Stimulated activated CD8-positive, alpha-beta memory T cell treated with anti-CD3 and anti-CD28 coated beads, Interleukin-4, amount 100 ng/mL, for 1 hour (primary cell): ENCODE results near the gene FIZ1.
"Not testable (repeated sequence)": the region's sequence is repeated elsewhere in the genome, so short reads cannot be mapped to it uniquely, and the experiment has no call there.

Experiments
- DNase-seq, 2 donors: peaks; one replicate each; pipeline ENCODE4 v3.0.0-alpha.2; 2020; ENCODE audit warnings: low read depth in 2 of 2, low spot score in 1 of 2

The FIZ1 gene

GRCh38 chr19:55578761-55579747 lies 20.3 kb downstream of the FIZ1 start:
- DNase-seq, result no peak

- DNase-seq, result no peak
Measured at GRCh38 chr19:55578031-55578760, 21.1 kb downstream of the FIZ1 start.

- no peak for DNase-seq
Measured at GRCh38 chr19:55576746-55577145, 22.6 kb downstream of the FIZ1 start.

- DNase-seq, result not testable (repeated sequence)
Measured at GRCh38 chr19:55573929-55574328, 25.4 kb downstream of the FIZ1 start.

- not testable (repeated sequence) for DNase-seq
Measured at GRCh38 chr19:55569477-55569876, 29.8 kb downstream of the FIZ1 start.

- no peak for DNase-seq
Measured at GRCh38 chr19:55567708-55568328, 31.5 kb downstream of the FIZ1 start.

- DNase-seq, result no peak
Measured at GRCh38 chr19:55566823-55567222, 32.5 kb downstream of the FIZ1 start.

- no peak for DNase-seq
Measured at GRCh38 chr19:55563261-55563690, 36.0 kb downstream of the FIZ1 start.

GRCh38 chr19:55559684-55560083 lies 39.6 kb downstream of the FIZ1 start:
- no peak for DNase-seq

GRCh38 chr19:55554741-55555152 lies 44.6 kb downstream of the FIZ1 start:
- DNase-seq, result no peak

GRCh38 chr19:55554302-55554701 lies 45.0 kb downstream of the FIZ1 start:
- no peak for DNase-seq

- DNase-seq, result no peak
Measured at GRCh38 chr19:55553217-55554182, 45.8 kb downstream of the FIZ1 start.

- DNase-seq, result no peak
Measured at GRCh38 chr19:55552620-55553019, 46.7 kb downstream of the FIZ1 start.

- DNase-seq, result no peak
Measured at GRCh38 chr19:55552206-55552605, 47.1 kb downstream of the FIZ1 start.

- no peak for DNase-seq
Measured at GRCh38 chr19:55550321-55550650, 49.0 kb downstream of the FIZ1 start.

- DNase-seq, result no peak
Measured at GRCh38 chr19:55549500-55550320, 49.6 kb downstream of the FIZ1 start.

GRCh38 chr19:55546822-55547614 lies 52.3 kb downstream of the FIZ1 start:
- DNase-seq, result no peak

- DNase-seq, result no peak
Measured at GRCh38 chr19:55546011-55546410, 53.3 kb downstream of the FIZ1 start.

GRCh38 chr19:55545443-55545842 lies 53.9 kb downstream of the FIZ1 start, which contains the start of gene SBK3:
Gene SBK3, minus strand, starts transcription at chr19:55545543. Its CDS starts 0 bp downstream, at chr19:55545543.
- DNase-seq, result no peak
